Ishikawa (cell line): ENCODE results near the gene OR5B3.

Experiments
- CEBPB ChIP-seq: IDR thresholded peaks from 2 replicates; pipeline ENCODE4 v1.6.1; 2012
- EP300 ChIP-seq: IDR thresholded peaks from 2 replicates; pipeline ENCODE4 v1.6.1; 2012; ENCODE audit warnings: borderline replicate concordance
- MAX ChIP-seq: IDR thresholded peaks from 2 replicates; pipeline ENCODE4 v1.6.1; 2012
- NFIC ChIP-seq: IDR thresholded peaks from 2 replicates; pipeline ENCODE4 v1.6.1; 2012
- TAF1 ChIP-seq: IDR thresholded peaks from 2 replicates; pipeline ENCODE4 v1.6.1; 2012; ENCODE audit warnings: low read depth, mild to moderate bottlenecking
- TCF12 ChIP-seq: IDR thresholded peaks from 2 replicates; pipeline ENCODE4 v1.6.1; 2012; ENCODE audit warnings: low read depth
- YY1 ChIP-seq: IDR thresholded peaks from 2 replicates; pipeline ENCODE4 v1.6.1; 2012; ENCODE audit warnings: low read depth
- ZBTB7A ChIP-seq: IDR thresholded peaks from 2 replicates; pipeline ENCODE4 v1.6.1; 2012; ENCODE audit warnings: low read depth
- TF ChIP-seq, protein P1 (sequence below): IDR thresholded peaks from 2 replicates; pipeline ENCODE4 v1.6.1; 2012; ENCODE audit warnings: low read depth, mild to moderate bottlenecking

DNA sequence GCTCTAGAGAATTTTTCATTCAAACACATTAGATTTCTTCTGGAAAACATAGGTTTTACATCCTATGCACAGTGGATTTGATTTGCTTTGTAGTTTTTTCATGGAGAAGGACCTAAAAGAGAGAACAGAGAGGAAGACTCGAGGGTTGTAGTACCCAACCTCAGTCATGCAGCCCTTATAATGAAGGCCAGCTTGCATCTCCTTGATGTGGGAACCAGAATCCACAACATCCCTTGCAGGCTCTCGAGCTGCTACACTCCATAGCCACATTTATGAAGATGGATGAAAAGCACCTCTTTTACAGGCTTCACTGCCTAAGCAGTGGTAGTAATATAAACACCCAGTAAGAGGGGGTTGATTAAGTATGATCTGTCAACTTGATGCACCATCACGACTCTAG lies 44.9 kb upstream of the OR5B3 start:
- TF ChIP-seq EP300, result no peak
- TF ChIP-seq YY1, result no peak
- no peak for TF ChIP-seq ZBTB7A
- no peak for TF ChIP-seq TAF1
- TF ChIP-seq CEBPB, result no peak
- no peak for TF ChIP-seq NFIC
- TF ChIP-seq, protein P1, sequence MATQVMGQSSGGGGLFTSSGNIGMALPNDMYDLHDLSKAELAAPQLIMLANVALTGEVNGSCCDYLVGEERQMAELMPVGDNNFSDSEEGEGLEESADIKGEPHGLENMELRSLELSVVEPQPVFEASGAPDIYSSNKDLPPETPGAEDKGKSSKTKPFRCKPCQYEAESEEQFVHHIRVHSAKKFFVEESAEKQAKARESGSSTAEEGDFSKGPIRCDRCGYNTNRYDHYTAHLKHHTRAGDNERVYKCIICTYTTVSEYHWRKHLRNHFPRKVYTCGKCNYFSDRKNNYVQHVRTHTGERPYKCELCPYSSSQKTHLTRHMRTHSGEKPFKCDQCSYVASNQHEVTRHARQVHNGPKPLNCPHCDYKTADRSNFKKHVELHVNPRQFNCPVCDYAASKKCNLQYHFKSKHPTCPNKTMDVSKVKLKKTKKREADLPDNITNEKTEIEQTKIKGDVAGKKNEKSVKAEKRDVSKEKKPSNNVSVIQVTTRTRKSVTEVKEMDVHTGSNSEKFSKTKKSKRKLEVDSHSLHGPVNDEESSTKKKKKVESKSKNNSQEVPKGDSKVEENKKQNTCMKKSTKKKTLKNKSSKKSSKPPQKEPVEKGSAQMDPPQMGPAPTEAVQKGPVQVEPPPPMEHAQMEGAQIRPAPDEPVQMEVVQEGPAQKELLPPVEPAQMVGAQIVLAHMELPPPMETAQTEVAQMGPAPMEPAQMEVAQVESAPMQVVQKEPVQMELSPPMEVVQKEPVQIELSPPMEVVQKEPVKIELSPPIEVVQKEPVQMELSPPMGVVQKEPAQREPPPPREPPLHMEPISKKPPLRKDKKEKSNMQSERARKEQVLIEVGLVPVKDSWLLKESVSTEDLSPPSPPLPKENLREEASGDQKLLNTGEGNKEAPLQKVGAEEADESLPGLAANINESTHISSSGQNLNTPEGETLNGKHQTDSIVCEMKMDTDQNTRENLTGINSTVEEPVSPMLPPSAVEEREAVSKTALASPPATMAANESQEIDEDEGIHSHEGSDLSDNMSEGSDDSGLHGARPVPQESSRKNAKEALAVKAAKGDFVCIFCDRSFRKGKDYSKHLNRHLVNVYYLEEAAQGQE, result no peak
- no peak for TF ChIP-seq TCF12
- TF ChIP-seq MAX, result no peak
